WTC11 (cell line): ENCODE data around the gene PTPN3.

Experiments
- IRF2 ChIP-seq: sonication (generic); formaldehyde crosslinking; IDR thresholded peaks from 2 replicates; pipeline ENCODE4 v1.8.0; 2022; ENCODE audit warnings: low read depth, missing genetic modification reagents, borderline replicate concordance
- NFE2L1 ChIP-seq: sonication (generic); formaldehyde crosslinking; IDR thresholded peaks from 2 replicates; pipeline ENCODE4 v1.8.1; 2023; ENCODE audit warnings: missing genetic modification reagents
- ZNF138 ChIP-seq: sonication (generic); formaldehyde crosslinking; conservative IDR thresholded peaks from 2 replicates; pipeline ENCODE4 v1.8.1; 2022; ENCODE audit warnings: mild to moderate bottlenecking, moderate library complexity, missing genetic modification reagents
- TF ChIP-seq, protein P1 (sequence below): sonication (generic); formaldehyde crosslinking; IDR thresholded peaks from 2 replicates; pipeline ENCODE4 v1.8.1; 2023; ENCODE audit warnings: mild to moderate bottlenecking, missing genetic modification reagents, moderate library complexity
- TF ChIP-seq, protein P2 (sequence below): sonication (generic); formaldehyde crosslinking; IDR thresholded peaks from 2 replicates; pipeline ENCODE4 v1.8.0; 2023; ENCODE audit warnings: missing genetic modification reagents
- TF ChIP-seq, protein P3 (sequence below): fragments of 200-600 bp; IDR thresholded peaks from 2 replicates; pipeline ENCODE4 v1.8.0; 2022; ENCODE audit warnings: antibody characterized with exemption

DNA sequence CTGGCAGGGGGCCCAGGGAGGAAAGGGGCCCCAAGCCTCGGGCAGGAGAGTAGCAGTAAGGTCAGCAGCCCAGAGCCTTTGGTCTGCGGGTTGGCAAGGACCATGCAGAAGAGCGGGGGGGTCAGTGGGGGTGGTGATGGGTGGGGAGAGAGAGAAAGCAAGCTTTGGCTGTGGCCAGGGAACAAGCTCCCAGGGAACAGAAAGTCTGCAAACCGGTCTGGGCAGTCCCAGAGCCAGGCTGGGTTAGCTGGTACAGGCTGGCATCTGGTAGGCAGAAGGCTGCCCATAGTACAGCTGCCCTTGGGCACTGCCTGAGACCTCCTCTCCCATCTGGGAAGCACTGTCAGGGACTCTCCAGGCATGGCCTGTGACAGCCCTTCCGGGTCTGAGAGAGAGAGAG, 166.8 kb downstream of the PTPN3 start:
- TF ChIP-seq, protein P1, sequence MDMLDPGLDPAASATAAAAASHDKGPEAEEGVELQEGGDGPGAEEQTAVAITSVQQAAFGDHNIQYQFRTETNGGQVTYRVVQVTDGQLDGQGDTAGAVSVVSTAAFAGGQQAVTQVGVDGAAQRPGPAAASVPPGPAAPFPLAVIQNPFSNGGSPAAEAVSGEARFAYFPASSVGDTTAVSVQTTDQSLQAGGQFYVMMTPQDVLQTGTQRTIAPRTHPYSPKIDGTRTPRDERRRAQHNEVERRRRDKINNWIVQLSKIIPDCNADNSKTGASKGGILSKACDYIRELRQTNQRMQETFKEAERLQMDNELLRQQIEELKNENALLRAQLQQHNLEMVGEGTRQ (CRISPR knock-in tag), result no peak
- TF ChIP-seq IRF2 (no peak), ZNF138 (CRISPR knock-in tag) (no peak), NFE2L1 (CRISPR knock-in tag) (no peak)
- TF ChIP-seq, protein P2, sequence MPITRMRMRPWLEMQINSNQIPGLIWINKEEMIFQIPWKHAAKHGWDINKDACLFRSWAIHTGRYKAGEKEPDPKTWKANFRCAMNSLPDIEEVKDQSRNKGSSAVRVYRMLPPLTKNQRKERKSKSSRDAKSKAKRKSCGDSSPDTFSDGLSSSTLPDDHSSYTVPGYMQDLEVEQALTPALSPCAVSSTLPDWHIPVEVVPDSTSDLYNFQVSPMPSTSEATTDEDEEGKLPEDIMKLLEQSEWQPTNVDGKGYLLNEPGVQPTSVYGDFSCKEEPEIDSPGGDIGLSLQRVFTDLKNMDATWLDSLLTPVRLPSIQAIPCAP, result no peak
- TF ChIP-seq, protein P3, sequence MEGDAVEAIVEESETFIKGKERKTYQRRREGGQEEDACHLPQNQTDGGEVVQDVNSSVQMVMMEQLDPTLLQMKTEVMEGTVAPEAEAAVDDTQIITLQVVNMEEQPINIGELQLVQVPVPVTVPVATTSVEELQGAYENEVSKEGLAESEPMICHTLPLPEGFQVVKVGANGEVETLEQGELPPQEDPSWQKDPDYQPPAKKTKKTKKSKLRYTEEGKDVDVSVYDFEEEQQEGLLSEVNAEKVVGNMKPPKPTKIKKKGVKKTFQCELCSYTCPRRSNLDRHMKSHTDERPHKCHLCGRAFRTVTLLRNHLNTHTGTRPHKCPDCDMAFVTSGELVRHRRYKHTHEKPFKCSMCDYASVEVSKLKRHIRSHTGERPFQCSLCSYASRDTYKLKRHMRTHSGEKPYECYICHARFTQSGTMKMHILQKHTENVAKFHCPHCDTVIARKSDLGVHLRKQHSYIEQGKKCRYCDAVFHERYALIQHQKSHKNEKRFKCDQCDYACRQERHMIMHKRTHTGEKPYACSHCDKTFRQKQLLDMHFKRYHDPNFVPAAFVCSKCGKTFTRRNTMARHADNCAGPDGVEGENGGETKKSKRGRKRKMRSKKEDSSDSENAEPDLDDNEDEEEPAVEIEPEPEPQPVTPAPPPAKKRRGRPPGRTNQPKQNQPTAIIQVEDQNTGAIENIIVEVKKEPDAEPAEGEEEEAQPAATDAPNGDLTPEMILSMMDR, result no peak
